IMR-90 (cell line): Measurements from ENCODE around the gene UGT1A7. TPM values are rescaled to one million over a fixed set of nuclear protein-coding genes. Genes with fewer than 3 reads are reported as not detected.

Experiments used
- ATAC-seq: fragments of 200-7000 bp; cut with Tn5 transposase; 2 replicates; pipeline ENCODE4 v1.9.1; 2020; ENCODE audit warnings: low read depth, mild to moderate bottlenecking, moderate library complexity
- BruUV-seq: library from RNA; stranded (reverse); fragments of 400-500 nt; replicated peaks from 2 replicates; lab custom pipeline; 2021; lab: Mats Ljungman, UMichigan
- CTCF ChIA-PET: fragments of 300-600 bp; formaldehyde crosslinking; extraction: SDS; loops from one replicate; lab custom pipeline; 2021; ENCODE audit warnings: antibody characterized with exemption; lab: Yijun Ruan, JAX
- POLR2A ChIA-PET: fragments of 300-600 bp; sonication (Branson Sonifier 250); formaldehyde crosslinking; loops from one replicate; lab custom pipeline; 2022; ENCODE audit warnings: antibody characterized with exemption; ENCODE audit not compliant: unreplicated experiment; lab: Charles Lee
- DNase-seq: peaks from one replicate; pipeline ENCODE4 v3.0.0; 2013
- H2AFZ ChIP-seq: replicated peaks from 2 replicates; pipeline ENCODE3; 2013; ENCODE audit warnings: low read length, mild to moderate bottlenecking; ENCODE audit not compliant: poor library complexity
- H2AK5ac ChIP-seq: 2 replicates; pipeline ENCODE4 v1.6.1; 2013; ENCODE audit warnings: low read depth, low read length, inconsistent platforms
- H2AK9ac ChIP-seq: replicated peaks from 2 replicates; pipeline ENCODE3; 2013; ENCODE audit warnings: mild to moderate bottlenecking, low read depth, low read length, moderate library complexity; ENCODE audit not compliant: poor library complexity
- H2BK120ac ChIP-seq: 2 replicates; pipeline ENCODE4 v1.6.1; 2013; ENCODE audit warnings: low read depth, low read length, inconsistent platforms
- H2BK15ac ChIP-seq: 3 replicates; pipeline ENCODE4 v1.6.1; 2013; ENCODE audit warnings: low read depth, low read length, inconsistent platforms
- H2BK20ac ChIP-seq: 2 replicates; pipeline ENCODE4 v1.6.1; 2013; ENCODE audit warnings: low read depth, mild to moderate bottlenecking, inconsistent platforms, low read length, moderate library complexity
- H2BK5ac ChIP-seq: 2 replicates; pipeline ENCODE4 v1.6.1; 2013; ENCODE audit warnings: mild to moderate bottlenecking, low read depth, low read length, inconsistent platforms; ENCODE audit not compliant: poor library complexity, severe bottlenecking
- H3K14ac ChIP-seq: replicated peaks from 2 replicates; pipeline ENCODE4 v1.6.1; 2013; ENCODE audit warnings: low read depth, low read length, inconsistent platforms
- H3K18ac ChIP-seq: 2 replicates; pipeline ENCODE4 v1.6.1; 2013; ENCODE audit warnings: low read depth, low read length, control low read depth
- H3K23ac ChIP-seq: 2 replicates; pipeline ENCODE4 v1.6.1; 2013; ENCODE audit warnings: low read depth, low read length, inconsistent platforms
- H3K27ac ChIP-seq: 2 replicates; pipeline ENCODE4 v1.5.1; 2013; ENCODE audit warnings: mild to moderate bottlenecking, control low read depth, low read length; ENCODE audit not compliant: insufficient read depth
- H3K27me3 ChIP-seq: 2 replicates; pipeline ENCODE4 v1.6.1; 2013; ENCODE audit warnings: low read length; ENCODE audit not compliant: control insufficient read depth, insufficient read depth
- H3K36me3 ChIP-seq: 2 replicates; pipeline ENCODE4 v1.6.1; 2013; ENCODE audit warnings: low read length, mixed read lengths; ENCODE audit not compliant: control insufficient read depth, insufficient read depth
- H3K4ac ChIP-seq: 2 replicates; pipeline ENCODE4 v1.6.1; 2013; ENCODE audit warnings: low read depth, low read length, inconsistent platforms
- H3K4me1 ChIP-seq: 2 replicates; pipeline ENCODE4 v1.6.1; 2013; ENCODE audit warnings: low read length, mixed read lengths; ENCODE audit not compliant: control insufficient read depth, insufficient read depth
- H3K4me2 ChIP-seq: 2 replicates; pipeline ENCODE4 v1.6.1; 2013; ENCODE audit warnings: low read depth, mild to moderate bottlenecking, control low read depth, low read length, moderate library complexity
- H3K4me3 ChIP-seq: 2 replicates; pipeline ENCODE4 v1.5.1; 2013; ENCODE audit warnings: low read depth, mild to moderate bottlenecking, control low read depth, low read length, moderate library complexity; ENCODE audit not compliant: insufficient read depth
- H3K56ac ChIP-seq: 2 replicates; pipeline ENCODE4 v1.6.1; 2013; ENCODE audit warnings: low read length, inconsistent platforms; ENCODE audit not compliant: insufficient read depth; ENCODE audit errors: extremely low read depth
- H3K79me1 ChIP-seq, 2 experiments: 2 replicates each; pipeline ENCODE4 v1.6.1; 2013; ENCODE audit warnings: low read length in 2 of 2, inconsistent platforms in 1 of 2, low read depth in 1 of 2
- H3K9ac ChIP-seq: 2 replicates; pipeline ENCODE4 v1.6.1; 2013; ENCODE audit warnings: low read depth, low read length, control low read depth
- H3K9me1 ChIP-seq: 2 replicates; pipeline ENCODE4 v1.6.1; 2013; ENCODE audit warnings: low read length, inconsistent platforms; ENCODE audit not compliant: insufficient read depth
- H3K9me3 ChIP-seq: 2 replicates; pipeline ENCODE4 v1.6.1; 2013; ENCODE audit warnings: low read length; ENCODE audit not compliant: control insufficient read depth, insufficient read depth
- H4K20me1 ChIP-seq: 2 replicates; pipeline ENCODE4 v1.6.1; 2013; ENCODE audit warnings: low read length, inconsistent platforms; ENCODE audit not compliant: insufficient read depth
- H4K5ac ChIP-seq: 2 replicates; pipeline ENCODE4 v1.6.1; 2013; ENCODE audit warnings: mild to moderate bottlenecking, low read depth, low read length, control low read depth
- H4K8ac ChIP-seq, 2 experiments: 2 replicates each; pipeline ENCODE4 v1.6.1; 2013; ENCODE audit warnings: low read depth in 2 of 2, low read length in 2 of 2, control low read depth in 1 of 2, inconsistent platforms in 1 of 2
- H4K91ac ChIP-seq: 2 replicates; pipeline ENCODE4 v1.6.1; 2013; ENCODE audit warnings: low read depth, low read length, inconsistent platforms; ENCODE audit not compliant: insufficient read depth
- MXI1 ChIP-seq: IDR thresholded peaks from 2 replicates; pipeline ENCODE4 v1.6.1; 2012; ENCODE audit warnings: low read depth, mild to moderate bottlenecking, low read length, moderate library complexity, borderline replicate concordance
- whole genome bisulfite sequencing, 2 experiments: methylation state at CpG; one replicate each; pipeline versions ENCODE4 v1.1.5 to v1.1.7; 2013; ENCODE audit warnings: missing lambda C conversion rate in 2 of 2; ENCODE audit not compliant: insufficient read length in 1 of 2; ENCODE audit errors: extremely low coverage in 2 of 2; 5-methylcytosine and 5-hydroxymethylcytosine counted together
- dilution Hi-C: fragments of 300-500 bp; cut with HindIII; formaldehyde crosslinking; loops from one replicate; pipeline ENCODE4 v1.14.3; 2018; ENCODE audit warnings: low sequenced_read_pairs; ENCODE audit not compliant: unreplicated experiment
- in situ Hi-C: fragments of 300-500 bp; cut with MboI; formaldehyde crosslinking; loops from 3 replicates; pipeline ENCODE4 v1.14.3; 2019; ENCODE audit warnings: low sequenced_read_pairs, inconsistent platforms, mixed read lengths
- intact Hi-C: fragments of 100-400 bp; cut with micrococcal nuclease; formaldehyde crosslinking; loops from 2 replicates; pipeline ENCODE4 v1.10.0; 2022
- polyA plus RNA-seq, 3 experiments: library from polyadenylated mRNA; depleted of rRNA; stranded (reverse); fragments of >200 nt; gene quantifications; 2 replicates each; pipeline ENCODE4 v1.2.3, GENCODE V29; 2012; ENCODE audit warnings: low replicate concordance in 1 of 3
- total RNA-seq: library from RNA; depleted of rRNA; stranded (reverse); fragments of >200 nt; gene quantifications from 2 replicates; pipeline ENCODE4 v1.2.3, GENCODE V29; 2012

The UGT1A7 gene
- total and polyA plus RNA-seq, 2 of the 4 experiments (the other 2 are of a cell fraction), result not detected

DNA sequence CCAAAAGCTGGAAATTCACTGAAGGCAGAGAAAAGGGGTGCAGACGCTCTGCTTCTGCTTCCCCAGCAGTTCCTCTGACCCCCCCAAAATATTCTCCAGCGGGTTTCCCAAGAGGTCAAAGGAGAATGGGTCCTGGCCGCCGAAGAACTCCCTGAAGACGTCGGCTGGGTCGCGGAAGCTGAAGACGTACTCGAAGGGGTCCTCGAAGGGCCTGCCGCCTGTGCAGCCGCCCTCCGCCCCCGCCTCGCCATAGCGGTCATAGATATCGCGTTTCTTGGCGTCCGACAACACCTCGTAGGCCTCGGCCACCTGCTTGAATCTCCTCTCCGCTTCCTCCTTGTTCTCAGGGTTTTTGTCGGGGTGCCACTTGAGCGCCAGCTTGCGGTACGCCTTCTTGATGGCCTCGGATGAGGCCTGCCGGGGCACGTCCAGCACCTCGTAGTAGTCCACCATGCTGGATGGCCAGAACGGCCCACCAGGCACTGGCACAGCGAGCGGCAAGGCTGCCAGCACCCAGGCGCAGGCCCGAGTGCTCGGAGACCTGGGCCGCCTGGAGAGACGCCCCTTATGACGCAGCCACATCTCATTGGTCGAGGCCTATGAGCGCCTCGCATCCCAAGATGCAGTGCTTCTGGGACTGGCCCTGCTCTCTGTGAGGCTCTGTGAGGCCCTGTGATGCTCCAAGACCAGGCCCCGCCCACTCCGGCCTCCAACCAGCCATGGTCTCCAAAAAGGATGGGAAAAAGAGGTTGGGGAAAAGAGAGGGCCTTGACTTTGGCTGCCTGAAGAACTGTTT, 62.0 kb downstream of the UGT1A7 start:
- intact Hi-C loops, result no loop called here
- Histone ChIP-seq H3K4me1 (no peaks in the 10 kb centered on the region), H3K4me3 (no peak overlapping the region), H3K36me3 (no peaks in the 10 kb centered on the region), H2AK9ac (no peak overlapping the region), H2BK5ac (no peak overlapping the region), H3K27me3 (no peaks in the 10 kb centered on the region; the same call in 1 of the 2 replicates), H4K91ac (no peak overlapping the region), H3K79me1 (no peaks in the 10 kb centered on the region), H3K9me3 (no peaks in the 10 kb centered on the region), H3K14ac (no peak overlapping the region), H2BK15ac (no peak overlapping the region), H2BK20ac (no peak overlapping the region), H2AK5ac (no peak overlapping the region), H3K56ac (no peak overlapping the region), H3K9ac (no peak overlapping the region), H2AFZ (no peak overlapping the region), H3K4ac (no peak overlapping the region), H4K5ac (no peak overlapping the region), H4K20me1 (no peaks in the 10 kb centered on the region), H3K9me1 (no peaks in the 10 kb centered on the region), H3K18ac (no peak overlapping the region), H3K23ac (no peak overlapping the region), H3K4me2 (no peak overlapping the region), H2BK120ac (no peak overlapping the region), H3K27ac (no peak overlapping the region), H4K8ac (no peak overlapping the region)
- CTCF ChIA-PET, result no interaction called here
- POLR2A ChIA-PET, result no interaction called here
- dilution Hi-C loops, result no loop called here
- DNase-seq (no peak), ATAC-seq (no peak)
- in situ Hi-C loops, result no loop called here
- BruUV-seq, result no TSS peak
- TF ChIP-seq MXI1, result no peak
- 85% methylated on average over 16 of the region's 46 CpGs; no CpG with 5 or more reads in 1 of the 2 experiments for WGBS, 2 experiments
